Measurements from ENCODE around the gene ZBBX. TPM values are rescaled to one million over a fixed set of nuclear protein-coding genes. Genes with fewer than 3 reads are reported as not detected.

Gene ZBBX
- total RNA-seq, 4 donors from 2014 or later = not detected

DNA sequence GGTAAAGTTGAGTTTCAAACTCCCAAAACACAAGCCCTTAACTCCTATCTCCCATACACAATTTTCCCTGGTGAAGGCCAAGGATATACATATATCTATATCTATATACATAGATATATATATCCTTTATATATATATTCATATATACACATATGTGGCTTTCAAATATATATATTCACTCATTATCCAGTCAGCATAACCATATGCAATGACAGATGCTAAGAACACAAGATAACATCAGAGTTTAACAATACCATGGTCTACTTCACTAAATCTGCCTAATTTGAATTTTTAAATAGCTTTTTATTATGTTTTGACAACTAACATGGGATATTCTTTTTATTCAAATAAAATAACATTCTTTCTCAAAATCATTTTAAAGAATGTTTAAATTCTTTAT lies 24.7 kb downstream of the ZBBX start:
- no peak overlapping the region for H3K4me3 ChIP-seq (ENCODE audit: low read depth, poor library complexity, severe bottlenecking)
- intact Hi-C loops (cut with DNase I; ENCODE audit: low total_unique reads) = no loop called here
- no peak for DNase-seq (ENCODE audit: low spot score in 2 of 2)
- TF ChIP-seq POLR2A (IDR thresholded peaks at IDR 0.05) = no peak
- TF ChIP-seq, protein P1, sequence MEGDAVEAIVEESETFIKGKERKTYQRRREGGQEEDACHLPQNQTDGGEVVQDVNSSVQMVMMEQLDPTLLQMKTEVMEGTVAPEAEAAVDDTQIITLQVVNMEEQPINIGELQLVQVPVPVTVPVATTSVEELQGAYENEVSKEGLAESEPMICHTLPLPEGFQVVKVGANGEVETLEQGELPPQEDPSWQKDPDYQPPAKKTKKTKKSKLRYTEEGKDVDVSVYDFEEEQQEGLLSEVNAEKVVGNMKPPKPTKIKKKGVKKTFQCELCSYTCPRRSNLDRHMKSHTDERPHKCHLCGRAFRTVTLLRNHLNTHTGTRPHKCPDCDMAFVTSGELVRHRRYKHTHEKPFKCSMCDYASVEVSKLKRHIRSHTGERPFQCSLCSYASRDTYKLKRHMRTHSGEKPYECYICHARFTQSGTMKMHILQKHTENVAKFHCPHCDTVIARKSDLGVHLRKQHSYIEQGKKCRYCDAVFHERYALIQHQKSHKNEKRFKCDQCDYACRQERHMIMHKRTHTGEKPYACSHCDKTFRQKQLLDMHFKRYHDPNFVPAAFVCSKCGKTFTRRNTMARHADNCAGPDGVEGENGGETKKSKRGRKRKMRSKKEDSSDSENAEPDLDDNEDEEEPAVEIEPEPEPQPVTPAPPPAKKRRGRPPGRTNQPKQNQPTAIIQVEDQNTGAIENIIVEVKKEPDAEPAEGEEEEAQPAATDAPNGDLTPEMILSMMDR (IDR thresholded peaks at IDR 0.05) = no peak

DNA sequence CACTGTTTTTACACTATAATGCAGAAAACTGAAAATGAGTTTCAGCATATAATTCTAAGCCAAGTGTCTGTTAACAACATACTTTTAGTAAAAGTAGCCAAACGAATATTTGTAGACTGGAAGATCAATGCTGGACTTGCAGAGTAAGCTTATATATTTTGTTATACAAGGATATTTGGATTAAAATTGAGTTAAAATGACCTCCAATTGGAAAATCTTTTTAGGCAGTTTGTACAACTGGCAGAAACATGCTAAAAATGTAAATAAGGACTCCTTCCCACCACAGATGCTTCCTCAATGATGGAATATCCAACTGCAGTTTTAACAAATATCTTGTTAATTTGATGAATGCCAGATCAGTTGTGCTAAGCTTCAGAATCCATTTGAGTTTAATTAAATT lies 25.3 kb downstream of the ZBBX start:
- DNase-seq (ENCODE audit: low spot score in 2 of 2) = no peak
- TF ChIP-seq, protein P1 (IDR thresholded peaks at IDR 0.05) = no peak
- TF ChIP-seq POLR2A (IDR thresholded peaks at IDR 0.05) = no peak
- 53 to 55% methylated on average over 1 of the region's 1 CpG for WGBS, 2 donors
- H3K4me3 ChIP-seq (ENCODE audit: low read depth, poor library complexity, severe bottlenecking) = no peak overlapping the region
- intact Hi-C loops (cut with DNase I; ENCODE audit: low total_unique reads) = no loop called here

DNA sequence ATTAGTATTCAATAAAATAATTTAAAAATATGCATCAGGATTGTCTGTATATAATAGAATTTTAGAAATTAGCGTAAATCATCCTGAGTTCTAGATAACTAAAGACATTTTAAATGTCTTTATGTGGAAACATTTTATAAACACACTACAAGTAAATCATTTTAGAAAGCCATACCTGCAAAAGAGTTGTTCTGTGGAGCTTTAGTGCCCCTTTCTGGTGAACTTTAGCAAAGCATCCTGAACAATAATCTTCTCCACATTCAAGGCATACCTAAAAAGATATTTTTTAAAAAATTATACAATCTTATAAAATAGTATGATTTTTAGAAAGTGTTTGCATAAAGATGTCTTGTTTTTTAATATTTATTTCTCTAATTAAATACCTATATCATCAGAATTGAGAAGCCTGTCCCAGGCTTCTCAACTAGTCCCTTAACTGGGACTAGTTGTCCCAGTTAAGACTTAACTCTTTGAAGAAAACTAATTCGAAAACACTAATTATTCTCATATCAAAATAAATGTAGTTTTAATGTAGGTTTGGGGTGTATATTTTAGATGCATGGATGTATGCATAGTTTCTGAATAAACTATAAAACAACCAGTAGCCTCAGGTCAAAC lies 29.7 kb downstream of the ZBBX start:
- no peak for TF ChIP-seq POLR2A (IDR thresholded peaks at IDR 0.05)
- TF ChIP-seq, protein P1 (IDR thresholded peaks at IDR 0.05) = no peak
- H3K4me3 ChIP-seq (ENCODE audit: low read depth, poor library complexity, severe bottlenecking) = no peak overlapping the region
- DNase-seq (ENCODE audit: low spot score in 2 of 2) = no peak
- WGBS, 2 donors = 37 to 40% methylated on average over 2 of the region's 2 CpGs
- intact Hi-C loops (cut with DNase I; ENCODE audit: low total_unique reads) = no loop called here

DNA sequence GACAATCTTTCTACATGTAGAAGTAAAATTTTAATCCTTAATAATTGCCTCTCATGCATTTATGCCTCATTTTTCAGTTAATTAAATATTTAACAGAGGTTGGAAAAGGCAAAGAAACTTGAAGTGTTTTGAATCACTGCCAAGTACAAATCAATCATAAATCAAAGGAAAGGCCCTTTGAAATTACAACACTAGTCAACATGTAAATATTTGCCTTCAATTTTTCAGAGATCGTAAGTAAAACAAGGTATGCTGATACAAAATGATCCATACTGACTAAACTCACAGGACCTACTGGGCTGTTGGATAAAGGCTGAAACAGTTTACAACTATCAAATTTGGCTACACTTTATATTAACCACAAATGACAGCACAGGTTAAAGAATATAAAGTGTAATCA lies 33.9 kb downstream of the ZBBX start:
- WGBS, 2 donors = 56 to 69% methylated on average over 1 of the region's 1 CpG
- no peak overlapping the region for H3K4me3 ChIP-seq (ENCODE audit: low read depth, poor library complexity, severe bottlenecking)
- DNase-seq (ENCODE audit: low spot score in 2 of 2) = no peak
- intact Hi-C loops (cut with DNase I; ENCODE audit: low total_unique reads) = no loop called here
- no peak for TF ChIP-seq POLR2A (IDR thresholded peaks at IDR 0.05)
- TF ChIP-seq, protein P1 (IDR thresholded peaks at IDR 0.05) = no peak

DNA sequence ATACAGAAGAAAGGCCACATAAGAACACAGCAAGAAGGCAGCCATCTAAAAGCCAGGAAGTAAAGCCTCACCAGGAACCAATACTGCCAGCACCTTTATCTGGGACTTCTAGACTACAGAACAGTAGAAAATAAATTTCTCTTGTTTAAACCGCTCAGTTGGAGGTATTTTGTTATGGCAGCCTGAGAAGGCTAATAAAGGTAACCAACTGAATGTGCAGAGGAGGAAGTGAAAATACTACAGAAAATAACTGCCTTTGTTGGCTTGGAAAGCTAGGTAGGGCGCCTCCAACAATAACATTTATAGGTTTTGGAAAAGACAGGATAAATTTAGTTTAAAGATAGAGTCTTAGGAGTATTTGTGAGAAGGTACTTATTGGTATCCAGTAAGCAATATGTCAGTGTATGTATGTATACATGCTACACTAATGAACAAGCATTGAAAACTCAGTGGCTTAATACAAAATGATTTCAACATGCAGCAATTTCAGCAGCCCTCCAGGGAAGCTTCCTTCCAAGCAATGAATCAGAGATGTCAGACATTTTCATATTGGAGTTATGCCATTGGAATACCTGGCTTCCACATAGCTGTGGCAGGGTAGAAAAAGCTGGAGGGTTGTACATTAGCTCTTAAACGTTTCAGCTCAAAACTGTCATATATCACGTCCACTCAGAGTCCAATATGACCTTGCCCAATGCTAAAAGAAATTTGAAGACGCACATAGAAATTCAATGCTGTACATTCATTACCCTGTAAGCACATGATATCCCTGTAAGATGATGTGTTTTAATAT lies 48.9 kb downstream of the ZBBX start:
- WGBS, 2 donors = 67 to 73% methylated on average over 5 of the region's 5 CpGs
- DNase-seq (ENCODE audit: low spot score in 2 of 2) = no peak
- intact Hi-C loops (cut with DNase I; ENCODE audit: low total_unique reads) = no loop called here
- H3K4me3 ChIP-seq (ENCODE audit: low read depth, poor library complexity, severe bottlenecking) = no peak overlapping the region
- TF ChIP-seq POLR2A (IDR thresholded peaks at IDR 0.05) = no peak
- TF ChIP-seq, protein P1 (IDR thresholded peaks at IDR 0.05) = no peak
